Neural progenitor cell (in vitro differentiated cells): ENCODE measurements around the gene ATP8B4. TPM values are rescaled to one million over a fixed set of nuclear protein-coding genes. Genes with fewer than 3 reads are reported as not detected.

Source experiments
- DNase-seq: peaks from one replicate; pipeline ENCODE4 v3.0.0-alpha.2; 2016; ENCODE audit warnings: low spot score
- H2AFZ ChIP-seq: fragments of 200-600 bp; sonication (generic); replicated peaks from 2 replicates; pipeline ENCODE4 v1.6.1; 2016; ENCODE audit warnings: antibody characterized with exemption
- H3F3A ChIP-seq: fragments of 200-600 bp; sonication (generic); 2 replicates; pipeline ENCODE4 v1.6.1; 2016; ENCODE audit warnings: antibody characterized with exemption, low read depth
- H3K27ac ChIP-seq: fragments of 200-600 bp; sonication (generic); 2 replicates; pipeline ENCODE4 v1.5.1; 2016; ENCODE audit warnings: mild to moderate bottlenecking
- H3K27me3 ChIP-seq: fragments of 200-600 bp; sonication (generic); 2 replicates; pipeline ENCODE4 v1.6.1; 2016; ENCODE audit warnings: mild to moderate bottlenecking, moderate library complexity
- H3K36me3 ChIP-seq: fragments of 200-600 bp; sonication (generic); 2 replicates; pipeline ENCODE4 v1.5.1; 2016
- H3K4me1 ChIP-seq: fragments of 200-600 bp; sonication (generic); 2 replicates; pipeline ENCODE4 v1.6.1; 2016; ENCODE audit warnings: mixed run types
- H3K4me2 ChIP-seq: fragments of 200-600 bp; sonication (generic); 2 replicates; pipeline ENCODE4 v1.6.1; 2016
- H3K4me3 ChIP-seq: fragments of 200-600 bp; sonication (generic); 2 replicates; pipeline ENCODE4 v1.5.1; 2016
- H3K79me2 ChIP-seq: fragments of 200-600 bp; sonication (generic); 2 replicates; pipeline ENCODE4 v1.6.1; 2016; ENCODE audit warnings: low read depth
- H3K9ac ChIP-seq: fragments of 200-600 bp; sonication (generic); 2 replicates; pipeline ENCODE4 v1.6.1; 2016
- H3K9me3 ChIP-seq: fragments of 200-600 bp; sonication (generic); 2 replicates; pipeline ENCODE4 v1.5.1; 2016; ENCODE audit warnings: low read depth
- H4K20me1 ChIP-seq: fragments of 200-600 bp; sonication (generic); 2 replicates; pipeline ENCODE4 v1.6.1; 2016; ENCODE audit warnings: low read depth
- H3K27ac Mint-ChIP-seq: 3 replicates; pipeline ENCODE4 v1.8.0; 2021; ENCODE audit warnings: mixed read lengths
- H3K27me3 Mint-ChIP-seq: 2 replicates; pipeline ENCODE4 v1.8.0; 2022; ENCODE audit warnings: low read depth, mild to moderate bottlenecking, inconsistent platforms, moderate library complexity, mixed read lengths; ENCODE audit not compliant: insufficient read depth
- H3K36me3 Mint-ChIP-seq: 3 replicates; pipeline ENCODE4 v1.8.0; 2021; ENCODE audit warnings: mixed read lengths
- H3K4me1 Mint-ChIP-seq: 3 replicates; pipeline ENCODE4 v1.8.0; 2021; ENCODE audit warnings: mixed read lengths
- H3K4me3 Mint-ChIP-seq: 3 replicates; pipeline ENCODE4 v1.8.0; 2021; ENCODE audit warnings: mild to moderate bottlenecking, moderate library complexity, mixed read lengths
- H3K9me3 Mint-ChIP-seq: 3 replicates; pipeline ENCODE4 v1.8.0; 2020; ENCODE audit warnings: mixed read lengths
- CTCF ChIP-seq: fragments of 200-600 bp; sonication (generic); IDR thresholded peaks from 2 replicates; pipeline ENCODE4 v1.5.1; 2017; ENCODE audit warnings: antibody characterized with exemption, mild to moderate bottlenecking
- EZH2 ChIP-seq: fragments of 200-600 bp; sonication (generic); IDR thresholded peaks from 2 replicates; pipeline ENCODE4 v1.6.1; 2017; ENCODE audit warnings: antibody characterized with exemption, mild to moderate bottlenecking, moderate library complexity
- EZH2phosphoT487 ChIP-seq: fragments of 200-600 bp; sonication (generic); IDR thresholded peaks from 2 replicates; pipeline ENCODE4 v1.6.1; 2017; ENCODE audit warnings: antibody characterized with exemption
- total RNA-seq: library from RNA; depleted of rRNA; stranded (reverse); fragments of >200 nt; gene quantifications from 2 replicates; pipeline ENCODE4 v1.2.3, GENCODE V29; 2015; ENCODE audit warnings: low replicate concordance

Gene ATP8B4
- total RNA-seq, 1 donor from 2014 or later = 2.7 TPM

DNA sequence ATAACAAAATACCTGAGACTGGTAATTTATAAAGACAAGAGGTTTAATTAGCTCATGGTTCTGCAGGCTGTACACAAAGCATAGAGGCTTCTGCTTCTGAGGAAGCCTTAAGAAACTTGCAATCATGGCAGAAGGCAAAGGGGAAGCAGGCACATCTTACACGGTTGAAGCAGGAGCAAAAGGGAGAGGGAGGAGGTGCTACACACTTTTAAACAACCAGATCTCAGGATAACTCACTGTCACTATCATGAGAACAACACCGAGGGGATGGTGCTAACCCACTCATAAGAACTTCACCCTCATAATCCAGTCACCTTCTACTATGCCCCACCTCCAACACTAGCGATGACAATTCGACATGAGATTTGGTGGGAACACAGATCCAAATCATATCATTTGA is 54.4 kb downstream of the ATP8B4 start:
- Histone ChIP-seq H2AFZ (no peak overlapping the region), H3K4me3 (no peak overlapping the region), H3K4me2 (no peak overlapping the region), H3K27ac (no peak overlapping the region), H3K79me2 (no peaks in the 10 kb centered on the region), H3F3A (no peaks in the 10 kb centered on the region), H3K4me1 (peaks cover 9% of the 10 kb centered on the region), H3K9me3 (no peaks in the 10 kb centered on the region), H3K9ac (no peak overlapping the region), H4K20me1 (no peaks in the 10 kb centered on the region), H3K27me3 (no peaks in the 10 kb centered on the region), H3K36me3 (no peaks in the 10 kb centered on the region)
- TF ChIP-seq CTCF = no peak
- TF ChIP-seq EZH2phosphoT487 = no peak
- TF ChIP-seq EZH2 = no peak
- Mint-ChIP-seq H3K36me3 (no peaks in the 10 kb centered on the region), H3K9me3 (no peaks in the 10 kb centered on the region), H3K27me3 (no peaks in the 10 kb centered on the region), H3K27ac (no peak overlapping the region), H3K4me1 (no peaks in the 10 kb centered on the region), H3K4me3 (no peak overlapping the region)
- DNase-seq = no peak

DNA sequence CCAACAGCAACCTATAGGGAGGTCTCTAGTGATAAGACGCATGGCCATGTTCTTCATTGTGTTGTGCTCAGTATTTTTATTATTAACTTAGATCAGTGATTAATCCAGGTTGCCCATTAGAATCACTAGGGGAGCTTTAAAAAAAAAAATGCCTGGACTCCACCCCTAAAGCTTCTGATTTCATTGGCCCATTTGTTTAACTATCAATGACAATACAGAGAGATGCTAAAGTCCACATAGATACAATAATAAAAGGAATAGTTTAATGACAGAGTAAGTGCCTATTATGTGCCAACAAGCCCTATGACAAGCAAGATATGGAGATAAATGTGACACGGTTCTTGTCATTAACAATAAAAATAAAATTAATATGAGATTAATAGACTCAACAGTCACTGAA is 55.8 kb downstream of the ATP8B4 start:
- no peaks in the 10 kb centered on the region for H3K27me3 Mint-ChIP-seq
- no peak overlapping the region for H3K27ac Mint-ChIP-seq
- Histone ChIP-seq H3F3A (no peaks in the 10 kb centered on the region), H2AFZ (no peak overlapping the region), H4K20me1 (no peaks in the 10 kb centered on the region), H3K9me3 (no peaks in the 10 kb centered on the region), H3K79me2 (no peaks in the 10 kb centered on the region), H3K36me3 (no peaks in the 10 kb centered on the region), H3K9ac (no peak overlapping the region), H3K4me3 (no peak overlapping the region), H3K27me3 (no peaks in the 10 kb centered on the region), H3K4me1 (peaks cover 9% of the 10 kb centered on the region), H3K27ac (no peak overlapping the region), H3K4me2 (no peak overlapping the region)
- no peak for DNase-seq
- H3K4me3 Mint-ChIP-seq = no peak overlapping the region
- no peaks in the 10 kb centered on the region for H3K36me3 Mint-ChIP-seq
- H3K9me3 Mint-ChIP-seq = no peaks in the 10 kb centered on the region
- no peak for TF ChIP-seq EZH2
- TF ChIP-seq EZH2phosphoT487 = no peak
- TF ChIP-seq CTCF = no peak
- H3K4me1 Mint-ChIP-seq = no peaks in the 10 kb centered on the region

DNA sequence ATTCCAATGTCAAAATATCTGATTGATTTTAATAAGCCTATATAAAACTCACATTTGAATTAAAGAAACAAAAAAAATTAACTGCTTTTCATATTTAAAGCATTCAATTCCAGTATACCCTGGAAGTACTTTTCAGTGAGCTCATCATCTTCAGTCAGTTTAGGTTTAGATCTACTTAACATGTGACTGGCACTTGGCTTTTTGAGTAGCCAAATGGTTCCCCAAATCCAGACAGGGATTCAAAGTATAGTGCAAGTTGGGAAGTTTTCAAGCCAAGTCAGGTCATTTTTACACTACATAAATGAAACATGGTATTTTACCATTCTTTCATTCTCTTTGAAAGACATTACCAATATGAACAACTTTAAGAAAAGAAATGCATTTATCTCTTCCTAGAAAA is 57.5 kb downstream of the ATP8B4 start:
- H3K79me2 ChIP-seq = no peaks in the 10 kb centered on the region
- H2AFZ ChIP-seq = no peak overlapping the region
- peaks cover 5% of the 10 kb centered on the region for H3K4me1 ChIP-seq
- DNase-seq = no peak
- TF ChIP-seq EZH2 (no peak), EZH2phosphoT487 (no peak), CTCF (no peak)
- no peaks in the 10 kb centered on the region for H3K27me3 ChIP-seq
- no peak overlapping the region for H3K27ac ChIP-seq
- no peak overlapping the region for H3K9ac ChIP-seq
- no peak overlapping the region for H3K4me2 ChIP-seq
- H3K36me3 ChIP-seq = no peaks in the 10 kb centered on the region
- no peak overlapping the region for H3K27ac Mint-ChIP-seq
- no peaks in the 10 kb centered on the region for H3K27me3 Mint-ChIP-seq
- H3K9me3 Mint-ChIP-seq = no peaks in the 10 kb centered on the region
- H3K9me3 ChIP-seq = no peaks in the 10 kb centered on the region
- H3K4me1 Mint-ChIP-seq = no peaks in the 10 kb centered on the region
- H4K20me1 ChIP-seq = no peaks in the 10 kb centered on the region
- H3K4me3 ChIP-seq = no peak overlapping the region
- no peak overlapping the region for H3K4me3 Mint-ChIP-seq
- no peaks in the 10 kb centered on the region for H3K36me3 Mint-ChIP-seq
- no peaks in the 10 kb centered on the region for H3F3A ChIP-seq

DNA sequence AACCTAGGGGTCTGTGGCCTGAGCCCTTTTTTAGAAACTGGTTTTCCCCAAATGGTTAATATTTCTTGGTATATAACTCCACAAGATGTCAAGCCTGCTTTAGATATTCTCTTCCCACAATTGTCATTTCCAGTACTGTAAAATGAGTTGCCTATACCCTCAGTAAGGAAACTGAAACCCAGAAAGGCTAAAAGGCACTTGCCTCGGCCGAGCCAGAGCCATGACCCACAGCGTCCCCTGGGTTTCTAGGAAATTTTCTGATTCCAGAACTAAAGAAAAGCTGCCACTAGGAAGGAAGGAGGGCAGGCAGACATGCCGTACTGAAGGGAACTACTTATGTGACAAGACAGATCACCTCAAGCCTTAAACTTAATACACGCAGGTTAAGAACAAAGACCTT is 59.1 kb downstream of the ATP8B4 start:
- H3K4me3 ChIP-seq = no peak overlapping the region
- no peaks in the 10 kb centered on the region for H3K79me2 ChIP-seq
- H4K20me1 ChIP-seq = no peaks in the 10 kb centered on the region
- no peaks in the 10 kb centered on the region for H3K36me3 ChIP-seq
- Mint-ChIP-seq H3K27ac (no peak overlapping the region), H3K27me3 (no peaks in the 10 kb centered on the region), H3K9me3 (no peaks in the 10 kb centered on the region), H3K4me1 (no peaks in the 10 kb centered on the region), H3K36me3 (no peaks in the 10 kb centered on the region), H3K4me3 (no peak overlapping the region)
- no peaks in the 10 kb centered on the region for H3K9me3 ChIP-seq
- H3K4me2 ChIP-seq = no peak overlapping the region
- peak overlapping the region; percentile 69 for H2AFZ ChIP-seq
- H3F3A ChIP-seq = no peaks in the 10 kb centered on the region
- peaks cover 5% of the 10 kb centered on the region for H3K4me1 ChIP-seq
- H3K27ac ChIP-seq = no peak overlapping the region
- TF ChIP-seq CTCF (no peak), EZH2 (no peak), EZH2phosphoT487 (no peak)
- no peaks in the 10 kb centered on the region for H3K27me3 ChIP-seq
- H3K9ac ChIP-seq = no peak overlapping the region
- no peak for DNase-seq
